Activated B cell treated with CpG ODN at 0.5 μM for 24 hours (primary cell): ENCODE data around the gene GPR180. TPM values are rescaled to one million over a fixed set of nuclear protein-coding genes. Genes with fewer than 3 reads are reported as not detected.

Experiments used
- ATAC-seq: fragments of 200-7000 bp; cut with Tn5 transposase; one replicate; pipeline ENCODE4 v1.10.0; 2021; ENCODE audit warnings: low read depth, mild to moderate bottlenecking, moderate library complexity
- CTCF ChIA-PET: fragments of 350-600 bp; sonication (Branson Sonifier 250); formaldehyde crosslinking; loops from one replicate; lab custom pipeline; 2021; ENCODE audit warnings: antibody characterized with exemption; lab: Charles Lee
- POLR2A ChIA-PET: fragments of 350-600 bp; sonication (Branson Sonifier 250); formaldehyde crosslinking; loops from one replicate; lab custom pipeline; 2021; ENCODE audit warnings: antibody characterized with exemption; lab: Charles Lee
- DNase-seq: peaks from one replicate; pipeline ENCODE4 v3.0.0; 2022
- H3K27ac Mint-ChIP-seq: one replicate; pipeline ENCODE4 v1.8.0; 2020; ENCODE audit warnings: mixed read lengths
- H3K27me3 Mint-ChIP-seq: one replicate; pipeline ENCODE4 v1.8.0; 2021; ENCODE audit warnings: mixed read lengths
- H3K36me3 Mint-ChIP-seq: one replicate; pipeline ENCODE4 v1.8.0; 2021; ENCODE audit warnings: low read depth, mixed read lengths
- H3K4me1 Mint-ChIP-seq: one replicate; pipeline ENCODE4 v1.8.0; 2021; ENCODE audit warnings: mixed read lengths
- H3K4me3 Mint-ChIP-seq: one replicate; pipeline ENCODE4 v1.8.0; 2020; ENCODE audit warnings: mild to moderate bottlenecking, mixed read lengths
- H3K9me3 Mint-ChIP-seq: one replicate; pipeline ENCODE4 v1.8.0; 2020; ENCODE audit warnings: mixed read lengths
- CTCF ChIP-seq: fragments of 200-600 bp; IDR thresholded peaks from one replicate; pipeline ENCODE4 v1.8.0; 2022; ENCODE audit warnings: antibody characterized with exemption, mild to moderate bottlenecking
- intact Hi-C: fragments of 100-400 bp; cut with micrococcal nuclease; formaldehyde crosslinking; loops from one replicate; pipeline ENCODE4 v1.15.1; 2024
- total RNA-seq: library from RNA; stranded (reverse); gene quantifications from 2 replicates; pipeline ENCODE4 v1.2.3, GENCODE V29; 2022

Gene GPR180
- total RNA-seq, 1 donor from 2014 or later = 5.1 TPM

GRCh38 chr13:94677799-94678198 is 76.1 kb downstream of the GPR180 start:
- DNase-seq = no peak
- POLR2A ChIA-PET = no interaction called here
- CTCF ChIA-PET = no interaction called here
- Mint-ChIP-seq H3K36me3 (no peaks in the 10 kb centered on the region), H3K9me3 (no peaks in the 10 kb centered on the region), H3K27ac (no peak overlapping the region), H3K27me3 (peaks cover 22% of the 10 kb centered on the region), H3K4me3 (no peak overlapping the region), H3K4me1 (no peaks in the 10 kb centered on the region)
- no peak for TF ChIP-seq CTCF
- ATAC-seq = no peak
- intact Hi-C loops = loop anchor here (5.0 to 10.0 kb wide), 2 partner anchors 510 to 987 kb away; no protein-coding TSS in a partner anchor

- Mint-ChIP-seq H3K27ac (no peak overlapping the region), H3K36me3 (no peaks in the 10 kb centered on the region), H3K9me3 (no peaks in the 10 kb centered on the region), H3K4me3 (no peak overlapping the region), H3K27me3 (peaks cover 27% of the 10 kb centered on the region), H3K4me1 (no peaks in the 10 kb centered on the region)
- ATAC-seq (no peak), DNase-seq (no peak)
- intact Hi-C loops = loop anchor here (5.0 to 10.0 kb wide), 2 partner anchors 508 to 986 kb away; no protein-coding TSS in a partner anchor
- POLR2A ChIA-PET = no interaction called here
- CTCF ChIA-PET = no interaction called here
- TF ChIP-seq CTCF = no peak
Observed at GRCh38 chr13:94678845-94679244, 77.2 kb downstream of the GPR180 start.

GRCh38 chr13:94679614-94680013 is 78.0 kb downstream of the GPR180 start:
- Mint-ChIP-seq H3K4me1 (no peaks in the 10 kb centered on the region), H3K27ac (no peak overlapping the region), H3K4me3 (no peak overlapping the region), H3K27me3 (peaks cover 27% of the 10 kb centered on the region), H3K36me3 (no peaks in the 10 kb centered on the region), H3K9me3 (no peaks in the 10 kb centered on the region)
- intact Hi-C loops = loop anchor here (5.0 to 10.0 kb wide), 2 partner anchors 508 to 985 kb away; no protein-coding TSS in a partner anchor
- ChIA-PET CTCF (no interaction called here), POLR2A (no interaction called here)
- DNase-seq (no peak), ATAC-seq (no peak)
- TF ChIP-seq CTCF = no peak

GRCh38 chr13:94682229-94682628 is 80.6 kb downstream of the GPR180 start:
- Mint-ChIP-seq H3K27me3 (peaks cover 27% of the 10 kb centered on the region), H3K27ac (no peak overlapping the region), H3K36me3 (no peaks in the 10 kb centered on the region), H3K4me3 (no peak overlapping the region), H3K4me1 (no peaks in the 10 kb centered on the region), H3K9me3 (no peaks in the 10 kb centered on the region)
- ChIA-PET CTCF (no interaction called here), POLR2A (no interaction called here)
- DNase-seq (no peak), ATAC-seq (no peak)
- TF ChIP-seq CTCF = no peak
- intact Hi-C loops = no loop called here

- H3K9me3 Mint-ChIP-seq = no peaks in the 10 kb centered on the region
- H3K27me3 Mint-ChIP-seq = peaks cover 25% of the 10 kb centered on the region
- intact Hi-C loops = no loop called here
- no peak for TF ChIP-seq CTCF
- ChIA-PET CTCF (no interaction called here), POLR2A (no interaction called here)
- no peaks in the 10 kb centered on the region for H3K4me1 Mint-ChIP-seq
- no peaks in the 10 kb centered on the region for H3K36me3 Mint-ChIP-seq
- ATAC-seq (no peak), DNase-seq (no peak)
- no peak overlapping the region for H3K4me3 Mint-ChIP-seq
- H3K27ac Mint-ChIP-seq = no peak overlapping the region
Observed at GRCh38 chr13:94683409-94683808, 81.8 kb downstream of the GPR180 start.

Other genes starting within 250 kb of the GPR180 start
- 0.09 TPM in 1 of 2 replicates, not detected in the other for gene DCT, start 122.2 kb upstream of the GPR180 start, total RNA-seq
- 11.5 and 12.7 TPM in 2 replicates for gene TGDS, start 5.7 kb upstream of the GPR180 start, total RNA-seq
- gene SOX21, start 110.7 kb downstream of the GPR180 start, total RNA-seq = not detected in 2 replicates